ENCODE measurements around the gene MYO5B.

MYO5B gene

DNA sequence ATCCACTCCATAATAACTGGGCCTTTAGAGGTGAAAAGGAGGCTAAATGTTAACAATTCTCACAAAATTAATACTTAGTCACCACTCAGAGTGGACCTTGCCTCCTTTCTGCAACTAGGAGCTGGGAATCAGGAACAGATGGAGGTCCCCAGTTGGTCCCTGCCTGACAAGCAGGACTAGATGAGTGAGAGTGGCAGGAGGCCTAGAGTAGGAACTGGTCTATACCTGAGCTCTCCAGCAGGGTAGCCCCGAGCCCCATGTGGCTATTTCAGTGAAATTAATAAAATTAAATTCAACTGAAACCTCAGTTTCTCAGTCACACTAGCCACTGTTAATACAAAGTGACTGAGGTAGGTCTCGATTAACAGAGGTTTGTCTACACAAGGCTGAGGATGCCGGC is 150.5 kb downstream of the MYO5B start:
- no peaks in the 10 kb centered on the region for H3K9me3 ChIP-seq
- no peak overlapping the region for H3K9ac ChIP-seq
- no peak overlapping the region for H3K4me3 ChIP-seq
- H3K4me1 ChIP-seq = no peaks in the 10 kb centered on the region
- TF ChIP-seq Cebpa-rat (IDR thresholded peaks at IDR 0.05) = no peak
- H3K4me2 ChIP-seq = no peak overlapping the region
- no peaks in the 10 kb centered on the region for H4K20me1 ChIP-seq
- H3K36me3 ChIP-seq = no peaks in the 10 kb centered on the region
- no peaks in the 10 kb centered on the region for H3K27me3 ChIP-seq
- H3K27ac ChIP-seq = no peak overlapping the region

DNA sequence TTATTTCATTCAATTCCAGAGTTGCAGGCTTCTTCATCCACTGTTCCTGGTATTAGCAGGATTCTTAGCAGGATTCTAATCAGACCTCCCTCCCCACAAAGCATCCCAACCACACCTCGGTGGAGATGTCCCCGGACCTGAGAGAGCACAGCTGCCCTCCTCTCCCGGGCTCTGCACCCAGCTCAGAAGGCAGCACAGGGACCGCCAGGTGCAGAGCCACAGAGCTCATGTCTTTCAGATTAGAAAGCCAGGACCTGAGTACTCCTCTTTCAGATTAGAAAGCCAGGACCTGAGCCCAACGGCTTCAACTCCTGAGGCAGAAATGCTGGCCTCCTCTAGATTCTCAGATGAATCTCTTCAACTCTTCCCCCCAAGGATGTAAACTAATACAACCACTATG is 152.3 kb downstream of the MYO5B start:
- Histone ChIP-seq H4K20me1 (no peaks in the 10 kb centered on the region), H3K27ac (no peak overlapping the region), H3K4me2 (no peak overlapping the region)

DNA sequence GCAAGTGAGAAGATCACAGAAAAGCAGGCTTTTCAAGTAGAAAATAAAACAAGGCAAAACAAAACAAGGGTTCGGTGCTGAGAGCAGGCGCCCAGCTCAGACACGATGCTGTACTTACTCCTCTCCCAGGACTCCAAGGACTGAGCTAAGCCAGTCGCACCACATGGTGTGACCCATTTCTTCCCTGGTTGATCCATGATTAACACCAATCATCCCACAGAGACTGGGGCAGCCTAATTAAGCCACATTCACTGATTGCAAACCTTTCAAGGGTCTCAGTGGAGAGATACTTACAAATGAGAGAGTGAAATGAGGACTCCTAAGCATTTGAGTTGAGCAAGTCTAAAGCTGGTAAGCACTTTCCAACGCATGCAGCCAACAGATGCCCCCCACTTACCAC is 155.2 kb downstream of the MYO5B start:
- Histone ChIP-seq H3K4me2 (no peak overlapping the region), H3K9ac (no peak overlapping the region), H3K4me3 (no peak overlapping the region), H4K20me1 (no peaks in the 10 kb centered on the region), H3K36me3 (no peaks in the 10 kb centered on the region), H3K27me3 (no peaks in the 10 kb centered on the region), H3K27ac (no peak overlapping the region), H3K9me3 (no peaks in the 10 kb centered on the region), H3K4me1 (no peaks in the 10 kb centered on the region)
- TF ChIP-seq Cebpa-rat (IDR thresholded peaks at IDR 0.05) = no peak

More for the DNA sequence above, 152.3 kb downstream of the MYO5B start:
- H3K4me3 ChIP-seq = no peak overlapping the region
- H3K9ac ChIP-seq = no peak overlapping the region
- no peaks in the 10 kb centered on the region for H3K9me3 ChIP-seq
- H3K4me1 ChIP-seq = no peaks in the 10 kb centered on the region
- H3K36me3 ChIP-seq = no peaks in the 10 kb centered on the region
- H3K27me3 ChIP-seq = no peaks in the 10 kb centered on the region
- no peak for TF ChIP-seq Cebpa-rat (IDR thresholded peaks at IDR 0.05)

DNA sequence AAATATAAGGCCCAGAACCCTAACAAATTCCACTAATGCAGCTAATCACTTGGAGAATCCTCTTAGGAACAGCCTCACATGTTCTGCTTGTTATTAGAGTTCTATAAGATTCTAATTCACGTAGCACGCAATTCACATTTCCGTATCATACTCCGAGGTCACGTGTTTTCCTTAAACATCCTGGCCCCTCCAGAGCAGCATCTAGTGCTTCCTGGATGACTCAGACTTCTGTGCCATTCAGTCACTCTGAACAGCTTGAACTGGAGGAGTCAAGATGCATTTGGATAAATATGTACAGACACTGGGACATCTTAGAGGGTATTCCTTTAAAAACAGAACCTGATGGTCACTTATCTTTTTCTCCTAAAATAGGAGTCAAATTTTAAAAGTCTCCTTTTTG is 156.5 kb downstream of the MYO5B start:
- no peak overlapping the region for H3K4me2 ChIP-seq
- H3K4me3 ChIP-seq = no peak overlapping the region
- no peaks in the 10 kb centered on the region for H4K20me1 ChIP-seq
- no peaks in the 10 kb centered on the region for H3K27me3 ChIP-seq
- H3K36me3 ChIP-seq = no peaks in the 10 kb centered on the region
- H3K9me3 ChIP-seq = no peaks in the 10 kb centered on the region
- TF ChIP-seq Cebpa-rat (IDR thresholded peaks at IDR 0.05) = no peak
- no peak overlapping the region for H3K27ac ChIP-seq
- H3K9ac ChIP-seq = no peak overlapping the region
- no peaks in the 10 kb centered on the region for H3K4me1 ChIP-seq

DNA sequence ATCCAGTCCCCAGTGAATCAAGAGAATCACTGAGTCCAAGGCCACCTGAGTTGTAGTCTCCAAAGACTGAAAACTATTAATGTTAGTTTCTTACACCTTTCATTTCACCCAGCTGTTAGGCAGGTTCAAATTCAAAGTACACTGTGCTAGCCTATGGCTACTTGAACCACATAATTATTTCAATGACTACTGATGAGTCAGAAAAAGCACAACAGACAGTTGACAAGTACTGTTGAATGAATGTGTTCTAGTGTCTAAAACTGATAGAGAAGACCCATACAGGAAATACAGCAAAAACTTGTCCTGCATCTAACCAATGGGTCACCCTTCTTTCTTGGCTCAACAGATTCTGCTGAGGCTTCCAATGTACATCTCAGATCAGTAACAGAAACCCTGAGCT is 160.9 kb downstream of the MYO5B start:
- H3K36me3 ChIP-seq = no peaks in the 10 kb centered on the region

DNA sequence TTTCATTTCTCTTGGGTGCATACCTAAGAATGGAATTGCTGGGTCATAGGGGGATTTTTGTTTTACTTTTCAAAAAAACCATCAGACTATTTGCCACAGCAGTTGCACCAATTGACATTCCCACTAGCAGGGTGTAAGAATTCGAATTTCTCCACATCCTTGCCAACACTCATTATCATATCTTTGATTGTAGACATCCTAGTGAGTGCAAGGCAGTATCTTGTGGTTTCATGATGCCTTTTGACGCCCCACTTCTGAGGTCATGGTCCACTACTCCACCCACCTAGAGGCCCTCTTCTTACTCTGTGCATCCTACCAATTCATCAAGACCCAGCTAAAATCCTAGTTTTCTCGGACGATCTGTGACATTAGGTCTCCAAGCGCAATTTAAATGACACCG is 161.9 kb downstream of the MYO5B start:
- Histone ChIP-seq H3K36me3 (no peaks in the 10 kb centered on the region), H3K9me3 (no peaks in the 10 kb centered on the region), H4K20me1 (no peaks in the 10 kb centered on the region), H3K9ac (no peak overlapping the region), H3K4me1 (no peaks in the 10 kb centered on the region), H3K4me2 (no peak overlapping the region), H3K27ac (no peak overlapping the region), H3K27me3 (no peaks in the 10 kb centered on the region), H3K4me3 (no peak overlapping the region)
- no peak for TF ChIP-seq Cebpa-rat (IDR thresholded peaks at IDR 0.05)

More for the DNA sequence above, 160.9 kb downstream of the MYO5B start:
- H3K27ac ChIP-seq = no peak overlapping the region
- H3K9ac ChIP-seq = no peak overlapping the region
- H3K4me3 ChIP-seq = no peak overlapping the region
- H3K4me2 ChIP-seq = no peak overlapping the region
- no peaks in the 10 kb centered on the region for H3K9me3 ChIP-seq
- no peaks in the 10 kb centered on the region for H4K20me1 ChIP-seq
- H3K4me1 ChIP-seq = no peaks in the 10 kb centered on the region
- H3K27me3 ChIP-seq = no peaks in the 10 kb centered on the region
- TF ChIP-seq Cebpa-rat (IDR thresholded peaks at IDR 0.05) = no peak

DNA sequence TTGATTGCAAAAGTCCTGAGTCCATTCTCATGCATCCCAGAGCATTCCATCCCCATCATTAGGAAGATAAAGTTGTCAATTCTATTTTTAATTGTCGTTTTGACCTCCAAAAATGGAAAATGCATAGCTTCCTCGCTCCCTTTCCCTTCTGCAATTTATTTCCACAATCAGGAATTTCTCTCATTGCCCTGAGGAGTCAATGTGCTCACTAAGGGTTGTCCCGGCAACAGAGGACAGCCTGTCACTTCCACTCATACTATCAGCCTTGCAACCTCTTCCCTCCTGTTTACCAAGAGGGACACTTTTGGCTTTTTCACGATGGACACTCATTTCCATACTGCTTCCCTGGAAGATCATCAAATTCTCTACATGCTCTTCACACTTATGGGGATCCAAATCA is 164.8 kb downstream of the MYO5B start:
- Histone ChIP-seq H3K27me3 (no peaks in the 10 kb centered on the region), H3K4me3 (no peak overlapping the region), H3K36me3 (no peaks in the 10 kb centered on the region), H3K27ac (no peak overlapping the region), H4K20me1 (no peaks in the 10 kb centered on the region), H3K4me1 (no peaks in the 10 kb centered on the region), H3K9me3 (no peaks in the 10 kb centered on the region), H3K4me2 (no peak overlapping the region), H3K9ac (no peak overlapping the region)
- no peak for TF ChIP-seq Cebpa-rat (IDR thresholded peaks at IDR 0.05)

DNA sequence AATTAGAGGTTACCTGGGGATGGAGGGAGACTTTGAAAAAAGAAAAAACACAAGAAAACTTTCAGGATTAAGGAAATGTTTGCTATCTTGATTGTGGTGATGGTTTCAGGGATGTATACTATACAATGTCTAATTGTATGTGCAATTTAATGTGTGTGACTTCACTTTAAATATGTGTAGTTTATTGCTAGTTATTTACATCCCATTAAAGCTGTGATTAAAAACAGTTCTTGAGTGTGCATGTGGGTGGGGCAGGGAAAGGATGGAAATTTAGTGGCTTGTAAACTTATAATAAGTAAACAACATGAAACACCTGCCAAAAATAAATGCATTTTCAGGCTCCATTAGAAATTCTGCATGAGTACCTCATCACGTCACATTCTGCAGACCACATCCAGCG is 167.0 kb downstream of the MYO5B start:
- no peak overlapping the region for H3K4me2 ChIP-seq
- no peak overlapping the region for H3K9ac ChIP-seq
- no peaks in the 10 kb centered on the region for H3K9me3 ChIP-seq
- no peaks in the 10 kb centered on the region for H3K27me3 ChIP-seq
- H3K36me3 ChIP-seq = no peaks in the 10 kb centered on the region
- no peak overlapping the region for H3K4me3 ChIP-seq
- H3K4me1 ChIP-seq = no peaks in the 10 kb centered on the region
- no peak overlapping the region for H3K27ac ChIP-seq
- TF ChIP-seq Cebpa-rat (IDR thresholded peaks at IDR 0.05) = no peak
- no peaks in the 10 kb centered on the region for H4K20me1 ChIP-seq

DNA sequence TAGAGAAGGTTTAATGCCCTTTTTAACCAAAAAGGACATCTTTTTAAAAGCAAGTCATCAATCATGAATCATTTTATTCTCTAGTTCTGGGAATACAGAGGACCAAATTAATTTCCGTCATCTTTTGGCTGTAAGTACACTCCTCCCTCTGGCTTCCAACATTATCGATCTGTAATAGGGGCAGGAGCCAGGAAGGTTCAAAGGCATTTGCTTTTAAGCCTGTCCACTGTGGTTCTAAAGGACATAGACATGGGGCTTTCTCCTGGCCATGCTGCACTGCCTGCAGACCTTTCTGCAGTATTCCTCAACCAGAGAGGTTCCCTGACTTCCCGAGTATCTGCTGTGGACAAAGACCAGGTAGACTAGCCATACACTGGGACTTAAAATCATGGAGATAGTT is 170.5 kb downstream of the MYO5B start:
- no peaks in the 10 kb centered on the region for H3K36me3 ChIP-seq
- H3K9me3 ChIP-seq = no peaks in the 10 kb centered on the region
- no peaks in the 10 kb centered on the region for H3K4me1 ChIP-seq
- TF ChIP-seq Cebpa-rat (IDR thresholded peaks at IDR 0.05) = no peak
- H3K27me3 ChIP-seq = no peaks in the 10 kb centered on the region
- H3K9ac ChIP-seq = no peak overlapping the region
- no peak overlapping the region for H3K4me2 ChIP-seq
- no peak overlapping the region for H3K4me3 ChIP-seq
- H4K20me1 ChIP-seq = no peaks in the 10 kb centered on the region
- no peak overlapping the region for H3K27ac ChIP-seq

DNA sequence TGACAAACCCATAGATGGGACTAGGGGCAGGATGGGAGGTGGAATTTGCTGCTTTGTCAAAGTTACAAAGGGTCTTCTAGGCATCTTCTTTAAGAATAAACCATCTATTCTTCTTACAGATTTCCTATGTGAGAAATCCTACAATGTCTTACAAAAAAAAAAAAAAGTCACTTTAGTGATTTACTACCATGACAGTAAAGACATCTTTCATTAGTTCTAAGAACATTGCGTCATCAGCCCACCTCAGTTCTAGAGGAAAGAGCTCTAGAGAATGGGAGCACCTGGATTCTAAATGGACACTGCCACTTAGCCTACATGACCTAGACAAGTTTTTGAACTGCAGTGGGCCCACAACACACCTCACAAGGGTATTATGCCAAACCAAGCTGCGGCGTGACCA is 172.0 kb downstream of the MYO5B start:
- no peak for TF ChIP-seq Cebpa-rat (IDR thresholded peaks at IDR 0.05)
- H3K9ac ChIP-seq = no peak overlapping the region

DNA sequence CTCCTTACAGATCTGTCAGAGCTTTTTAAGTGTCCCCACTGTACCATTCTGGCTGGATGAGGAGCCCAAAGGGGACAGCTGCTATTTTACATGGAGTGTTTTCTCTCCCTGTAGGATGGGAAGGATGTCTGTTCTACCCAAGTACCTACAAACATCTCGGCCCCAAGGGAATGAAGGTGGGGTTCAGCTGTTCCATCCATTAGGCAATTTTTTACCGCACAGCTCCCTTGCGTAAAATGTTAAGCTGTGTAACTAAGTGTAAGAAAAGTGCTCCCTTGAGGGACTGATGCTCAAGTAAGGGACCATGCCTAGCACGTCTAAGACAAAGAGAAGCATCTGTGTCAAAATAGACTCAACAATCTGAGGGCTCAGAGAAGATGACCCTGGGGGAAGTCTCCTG is 180.3 kb downstream of the MYO5B start:
- no peak overlapping the region for H3K4me2 ChIP-seq
- TF ChIP-seq Cebpa-rat (IDR thresholded peaks at IDR 0.05) = no peak
- no peaks in the 10 kb centered on the region for H3K36me3 ChIP-seq
- no peak overlapping the region for H3K27ac ChIP-seq
- no peak overlapping the region for H3K4me3 ChIP-seq
- no peaks in the 10 kb centered on the region for H3K9me3 ChIP-seq
- H3K9ac ChIP-seq = no peak overlapping the region
- H4K20me1 ChIP-seq = no peaks in the 10 kb centered on the region
- H3K27me3 ChIP-seq = no peaks in the 10 kb centered on the region
- no peaks in the 10 kb centered on the region for H3K4me1 ChIP-seq

More for the DNA sequence above, 172.0 kb downstream of the MYO5B start:
- no peaks in the 10 kb centered on the region for H3K36me3 ChIP-seq
- no peak overlapping the region for H3K4me2 ChIP-seq
- no peaks in the 10 kb centered on the region for H3K4me1 ChIP-seq
- H3K27ac ChIP-seq = no peak overlapping the region
- H3K27me3 ChIP-seq = no peaks in the 10 kb centered on the region
- no peaks in the 10 kb centered on the region for H3K9me3 ChIP-seq
- H4K20me1 ChIP-seq = no peaks in the 10 kb centered on the region
- no peak overlapping the region for H3K4me3 ChIP-seq

Data from BLaER1 (cell line).